Hematopoietic multipotent progenitor cell (in vitro differentiated cells): ENCODE data around the gene PICK1. TPM values are rescaled to one million over a fixed set of nuclear protein-coding genes. Genes with fewer than 3 reads are reported as not detected.

Experiments
- DNase-seq, 3 donors: peaks; one replicate each; pipeline ENCODE4 v3.0.0-alpha.2; 2011 to 2015; ENCODE audit warnings: low read depth in 2 of 3, low spot score in 2 of 3
- total RNA-seq: library from RNA; depleted of rRNA; stranded (reverse); fragments of >200 nt; gene quantifications from one replicate; pipeline ENCODE4 v1.2.3, GENCODE V29; 2012

PICK1 gene
- total RNA-seq, 1 donor, result 48.7 TPM

GRCh38 chr22:38046070-38046748 is 11.0 kb upstream of the PICK1 start:
- no peak for DNase-seq

GRCh38 chr22:38049812-38050619 is 7.2 kb upstream of the PICK1 start:
- DNase-seq, result no peak

- no peak for DNase-seq
Observed at GRCh38 chr22:38050720-38051119, 6.5 kb upstream of the PICK1 start.

- no peak for DNase-seq
Observed at GRCh38 chr22:38051261-38051660, 5.9 kb upstream of the PICK1 start.

GRCh38 chr22:38051900-38052862 is 5.0 kb upstream of the PICK1 start:
- peak; percentile 60 to 91 (median 86) for DNase-seq

GRCh38 chr22:38062791-38063190 is 5.6 kb downstream of the PICK1 start:
- no peak for DNase-seq

GRCh38 chr22:38065539-38065938 is 8.3 kb downstream of the PICK1 start:
- DNase-seq, result no peak

GRCh38 chr22:38066381-38067027 is 9.3 kb downstream of the PICK1 start:
- DNase-seq, result no peak

- DNase-seq, result no peak
Observed at GRCh38 chr22:38067028-38067415, 9.8 kb downstream of the PICK1 start.

- no peak for DNase-seq
Observed at GRCh38 chr22:38067761-38068360, 10.7 kb downstream of the PICK1 start.

- no peak for DNase-seq
Observed at GRCh38 chr22:38068641-38069371, 11.6 kb downstream of the PICK1 start.

- DNase-seq, result no peak
Observed at GRCh38 chr22:38069372-38070249, 12.4 kb downstream of the PICK1 start.

- DNase-seq, result no peak
Observed at GRCh38 chr22:38070250-38070921, 13.2 kb downstream of the PICK1 start.

GRCh38 chr22:38071421-38072321 is 14.5 kb downstream of the PICK1 start:
- DNase-seq, result no peak

- DNase-seq, result no peak
Observed at GRCh38 chr22:38072322-38073149, 15.3 kb downstream of the PICK1 start.
